HG03108 (cell line): Measurements from ENCODE around the gene ZNF254.
"Not testable (repeated sequence)": the region's sequence is repeated elsewhere in the genome, so short reads cannot be mapped to it uniquely, and the experiment has no call there.

Experiments
- ATAC-seq: cut with Tn5 transposase; IDR thresholded peaks from one replicate; pipeline ENCODE4 v1.9.1; 2021; ENCODE audit warnings: moderate library complexity; ENCODE audit not compliant: unreplicated experiment

The ZNF254 gene

GRCh38 chr19:24086974-24087595 is at the start of gene ZNF254:
Gene ZNF254, plus strand, starts transcription at chr19:24087187. Its CDS starts 121 bp downstream, at chr19:24087308.
- ATAC-seq = peak; percentile 100

DNA sequence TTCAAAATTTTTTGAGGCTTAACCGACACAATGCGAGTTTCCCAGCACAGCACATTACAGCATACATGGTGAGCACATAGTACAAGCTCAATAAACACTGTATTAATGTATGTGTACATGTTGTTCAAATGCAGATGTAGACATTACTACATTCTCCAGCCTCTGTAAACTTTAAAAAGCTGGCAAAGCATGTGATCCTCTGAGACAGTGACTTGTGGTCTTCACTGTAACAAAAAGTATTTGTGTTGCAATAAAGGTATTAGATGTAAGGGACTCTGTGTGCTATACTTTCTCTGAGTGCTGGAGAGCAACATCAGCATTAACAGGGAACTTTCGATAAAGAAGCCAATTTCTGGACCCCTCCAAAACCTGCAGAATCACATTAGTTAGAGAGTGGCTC is 46.4 kb upstream of the ZNF254 start:
- no peak for ATAC-seq

GRCh38 chr19:24041326-24041725 is 45.7 kb upstream of the ZNF254 start:
- not testable (repeated sequence) for ATAC-seq

- no peak for ATAC-seq
Observed at GRCh38 chr19:24046550-24046949, 40.4 kb upstream of the ZNF254 start.

GRCh38 chr19:24048261-24048660 is 38.7 kb upstream of the ZNF254 start:
- ATAC-seq = no peak

DNA sequence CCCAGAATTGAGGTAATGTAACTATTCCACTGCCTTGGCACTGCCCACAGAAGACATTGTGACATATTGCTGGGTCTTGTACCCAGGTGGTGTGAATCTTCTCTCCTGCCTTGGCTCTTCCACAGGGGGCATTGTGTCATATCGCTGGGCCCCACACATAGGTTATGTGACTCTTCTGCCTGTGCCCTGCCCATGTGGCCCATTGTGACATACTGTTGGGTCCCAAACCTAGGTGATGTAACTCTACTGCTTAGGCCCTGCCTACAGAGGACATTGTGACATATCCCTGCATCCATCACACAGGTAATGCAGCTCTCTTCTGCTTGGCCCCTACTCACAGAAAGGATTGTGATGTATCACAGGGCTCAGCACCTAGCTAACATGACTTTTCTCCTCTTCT is 37.5 kb upstream of the ZNF254 start:
- no peak for ATAC-seq

DNA sequence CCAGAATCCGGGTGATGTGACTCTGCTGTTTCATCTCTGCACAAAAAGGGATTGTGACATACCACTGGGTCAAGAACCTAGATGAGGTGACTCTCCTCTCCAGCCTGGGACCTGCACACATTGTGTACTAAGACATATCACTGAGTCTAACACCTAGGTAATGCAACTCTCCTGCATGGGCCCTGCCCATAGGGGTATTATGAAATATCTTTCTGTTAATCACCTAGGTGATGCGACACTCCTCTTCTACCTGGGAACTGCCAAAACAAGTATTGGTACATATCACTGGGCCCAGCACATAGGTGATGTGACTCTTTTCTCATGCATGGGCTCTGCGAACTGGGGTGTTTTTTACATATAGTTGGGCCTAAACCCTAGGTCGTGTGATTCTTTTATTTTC is 35.5 kb upstream of the ZNF254 start:
- no peak for ATAC-seq

GRCh38 chr19:24052811-24053210 is 34.2 kb upstream of the ZNF254 start:
- no peak for ATAC-seq

DNA sequence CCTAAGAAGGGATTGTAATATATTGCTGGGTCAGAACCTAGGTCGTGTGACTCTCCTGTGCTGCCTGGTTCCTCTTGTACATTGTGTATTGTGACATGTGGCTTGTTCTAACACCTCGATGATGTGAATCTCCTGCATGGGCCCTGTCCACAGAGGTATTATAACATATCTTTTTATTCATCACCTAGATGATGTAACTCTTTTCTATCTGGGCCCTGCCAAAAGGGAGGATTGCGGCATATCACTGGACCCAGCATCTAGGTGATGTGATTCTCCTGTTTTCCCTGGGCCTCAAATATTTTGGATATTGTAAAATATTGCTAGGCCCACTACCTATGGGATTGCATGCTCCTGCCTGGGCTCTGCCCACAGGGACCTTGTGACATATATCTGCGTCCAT is 33.4 kb upstream of the ZNF254 start:
- no peak for ATAC-seq

DNA sequence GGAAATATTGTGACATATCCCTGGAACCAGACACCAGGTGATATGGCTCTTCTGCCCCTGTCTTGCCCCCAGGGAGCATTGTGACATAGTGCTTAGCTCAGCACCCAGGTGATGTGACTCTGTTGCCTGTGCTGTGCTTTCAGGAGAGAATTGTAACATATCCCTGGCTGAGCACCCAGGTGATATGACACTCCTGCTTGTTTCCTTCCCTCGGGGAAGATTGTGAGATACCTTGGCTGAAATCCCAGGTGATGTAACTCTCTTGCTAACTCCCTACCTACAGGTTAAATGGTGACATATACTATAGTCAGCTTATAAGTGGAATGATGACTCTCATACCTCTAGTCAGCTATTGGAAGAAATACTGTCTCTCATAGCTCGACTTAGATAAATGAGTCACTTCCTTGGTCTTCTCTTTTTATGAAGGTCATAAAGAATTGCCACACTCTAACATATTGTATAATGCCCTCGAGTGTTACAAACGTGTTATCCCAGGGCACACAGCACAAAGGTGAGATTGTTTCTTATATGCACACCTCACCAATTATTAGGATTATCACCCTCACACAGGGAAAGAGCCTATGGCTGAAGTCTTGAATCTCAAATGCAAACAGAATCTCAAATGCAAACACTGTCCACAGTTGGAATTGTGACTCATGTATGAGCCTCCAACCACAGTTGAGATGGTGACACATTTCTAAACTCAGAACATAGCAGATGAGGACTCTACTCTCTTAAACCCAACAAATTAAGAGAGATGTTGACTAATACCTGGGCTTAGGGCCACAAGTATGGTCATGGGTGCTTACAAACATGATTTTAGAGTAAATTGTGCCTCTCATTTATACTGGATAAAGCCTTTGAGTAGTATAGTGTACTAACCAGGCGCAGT is 32.7 kb upstream of the ZNF254 start:
- no peak for ATAC-seq

DNA sequence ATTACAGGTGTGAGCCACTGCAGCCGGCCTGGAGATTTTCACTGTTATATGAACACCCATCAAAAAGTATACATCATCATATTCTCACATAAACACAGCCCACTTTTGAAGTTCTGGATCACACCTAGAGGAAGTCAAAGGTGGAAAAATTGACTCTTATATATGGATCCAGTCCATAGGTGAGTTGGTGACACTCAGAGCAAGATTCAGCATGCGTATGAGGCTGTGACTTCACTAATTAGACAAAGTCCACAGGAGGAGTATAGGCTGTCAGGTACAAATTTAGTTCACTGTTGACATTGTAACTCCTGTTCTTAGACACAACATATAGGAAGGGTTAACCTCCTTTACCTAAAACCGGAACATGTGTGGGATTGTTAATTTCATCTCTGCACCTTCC is 31.4 kb upstream of the ZNF254 start:
- ATAC-seq = no peak

DNA sequence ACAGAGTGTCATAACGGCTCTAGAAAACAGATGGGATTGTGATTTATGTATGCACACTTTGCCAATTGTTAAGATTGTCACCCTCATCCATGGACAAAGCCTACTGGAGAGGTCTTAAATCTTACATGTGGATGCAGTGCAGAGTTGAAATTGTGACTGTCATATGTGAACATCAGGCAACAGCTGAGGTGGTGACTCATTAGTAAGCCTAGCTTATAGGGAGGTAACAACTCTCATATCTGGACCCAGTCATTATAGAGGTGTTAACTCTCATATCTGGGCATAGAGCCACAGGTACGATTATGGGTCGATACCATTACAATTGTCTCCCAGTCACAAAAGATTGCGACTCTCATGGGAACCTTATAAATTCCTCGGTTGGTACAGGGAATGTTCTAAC is 29.8 kb upstream of the ZNF254 start:
- no peak for ATAC-seq

GRCh38 chr19:24059563-24060295 is 27.3 kb upstream of the ZNF254 start:
- ATAC-seq = no peak

GRCh38 chr19:24060687-24061356 is 26.2 kb upstream of the ZNF254 start:
- no peak for ATAC-seq

DNA sequence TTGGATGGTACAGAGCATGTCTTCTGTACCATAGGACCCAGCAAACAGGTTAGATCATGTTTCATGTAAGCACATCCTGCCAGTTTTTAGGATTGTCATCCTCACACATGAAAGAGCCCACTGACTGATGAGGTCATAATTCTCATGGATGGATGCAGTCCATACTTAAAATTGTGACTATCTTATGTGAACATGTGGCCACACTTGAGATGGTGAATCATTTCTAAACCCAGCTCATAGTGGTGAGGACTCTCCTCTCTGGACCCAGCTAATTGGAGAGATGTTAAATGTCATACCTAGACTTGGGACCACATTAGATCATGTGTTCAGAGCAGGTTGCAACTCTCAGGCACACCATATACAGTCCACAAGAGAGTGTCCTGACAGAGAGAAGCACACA is 24.8 kb upstream of the ZNF254 start:
- ATAC-seq = no peak

- ATAC-seq = no peak
Observed at GRCh38 chr19:24063295-24063694, 23.7 kb upstream of the ZNF254 start.

- no peak for ATAC-seq
Observed at GRCh38 chr19:24064175-24064574, 22.8 kb upstream of the ZNF254 start.

DNA sequence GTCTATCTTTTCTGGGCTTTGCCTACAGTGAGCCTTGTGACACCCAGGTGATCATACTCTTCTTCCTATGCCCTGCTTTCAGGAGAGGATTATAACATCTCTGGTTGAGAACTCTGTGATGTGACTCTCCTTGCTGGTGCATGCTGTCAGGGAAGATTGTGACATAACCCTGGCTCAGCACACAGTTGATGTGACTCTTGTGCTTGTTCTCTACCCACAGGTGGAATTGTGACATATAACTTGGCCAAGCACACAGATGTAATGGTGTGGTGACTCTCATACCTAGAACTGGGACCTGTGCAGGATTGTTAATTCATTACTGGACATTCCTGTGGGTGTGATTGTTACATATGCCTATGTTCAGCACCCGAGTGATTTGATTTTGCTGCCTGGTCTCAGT is 21.7 kb upstream of the ZNF254 start:
- no peak for ATAC-seq

DNA sequence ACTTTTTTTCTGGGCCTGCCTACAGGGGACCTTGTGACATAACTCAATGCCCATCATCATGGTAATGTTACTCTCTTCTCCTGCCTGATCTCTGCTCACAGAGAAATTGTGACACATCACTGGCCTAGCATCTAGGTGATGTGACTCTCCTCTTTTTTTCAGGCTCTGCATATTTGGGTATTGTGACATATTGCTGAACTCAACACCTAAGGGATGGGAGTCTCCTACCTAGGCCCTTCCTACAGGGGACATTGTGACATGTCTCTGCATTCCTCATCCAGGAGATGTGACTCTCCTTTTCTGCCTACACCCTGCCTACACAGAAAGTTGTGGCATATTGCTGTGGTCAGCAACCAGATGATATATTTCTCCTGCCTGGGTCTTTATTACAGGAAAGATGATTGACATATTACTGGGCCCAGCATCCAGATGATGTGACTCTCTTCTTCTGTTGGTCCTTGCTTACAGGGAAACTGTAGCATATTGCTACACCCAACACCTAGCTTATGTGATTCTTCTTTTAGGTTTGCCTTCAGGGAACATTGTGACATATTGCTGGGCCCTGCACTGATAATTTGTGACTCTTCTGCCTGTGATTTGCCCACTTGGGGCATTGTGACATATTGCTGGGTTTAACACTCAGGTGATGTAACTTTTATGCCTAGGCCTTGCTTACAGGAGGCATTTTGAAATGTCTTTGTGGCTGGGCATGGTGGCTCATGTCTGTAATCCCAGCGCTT is 21.0 kb upstream of the ZNF254 start:
- ATAC-seq = no peak

DNA sequence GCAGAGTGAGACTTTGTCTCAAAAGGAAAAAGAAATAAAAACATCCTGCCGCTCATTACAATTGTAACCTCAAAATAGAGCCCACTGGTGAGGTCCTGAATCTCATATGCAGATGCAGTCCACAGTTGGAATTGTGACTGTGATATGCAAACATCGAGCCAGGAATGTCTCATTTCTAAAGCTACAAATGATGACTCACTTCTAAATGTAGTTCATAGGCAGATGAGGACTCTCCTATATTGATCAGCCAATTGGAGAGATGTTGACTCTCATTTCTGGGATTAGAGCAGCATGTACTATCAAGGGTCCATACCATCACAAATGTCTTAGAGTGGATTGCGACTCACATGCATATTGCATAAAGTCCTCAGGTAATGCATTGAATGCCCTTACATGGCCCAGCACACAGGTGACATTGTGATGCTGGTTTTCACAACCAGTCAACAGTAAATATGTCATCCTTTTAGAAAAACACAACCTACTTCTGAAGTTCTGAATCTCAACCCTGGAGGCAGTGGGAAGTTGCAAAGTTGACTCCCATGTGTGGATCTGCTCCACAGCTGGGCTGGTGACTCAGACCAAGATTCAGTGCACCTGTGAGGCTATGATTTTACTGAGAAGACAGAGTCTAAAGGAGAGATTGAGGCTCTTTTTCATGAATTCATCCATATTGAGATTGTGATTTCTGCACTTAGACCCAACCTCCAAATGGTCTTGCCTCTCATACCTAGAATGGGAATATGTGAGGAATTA is 16.9 kb upstream of the ZNF254 start:
- no peak for ATAC-seq
